Sigmoid colon (tissue), 7 donors: ENCODE results near the gene MEAF6. TPM values are rescaled to one million over a fixed set of nuclear protein-coding genes. Genes with fewer than 3 reads are reported as not detected.

ENCODE experiments used
- DNase-seq: peaks from one replicate; pipeline ENCODE4 v3.0.0-alpha.2; 2019
- H3K27ac ChIP-seq, 4 donors: fragments of 200-600 bp; sonication (generic); one replicate each; pipeline ENCODE4 v1.5.1; 2016 to 2019; ENCODE audit warnings: mild to moderate bottlenecking in 1 of 4
- H3K27me3 ChIP-seq, 3 donors: fragments of 200-600 bp; sonication (generic); one replicate each; pipeline ENCODE4 v1.5.1; 2019; ENCODE audit warnings: mild to moderate bottlenecking in 1 of 3
- H3K36me3 ChIP-seq, 4 donors: fragments of 200-600 bp; sonication (generic); one replicate each; pipeline ENCODE4 v1.5.1; 2016 to 2019
- H3K4me1 ChIP-seq, 4 donors: fragments of 200-600 bp; sonication (generic); one replicate each; pipeline ENCODE4 v1.5.1; 2017 to 2019
- H3K4me3 ChIP-seq, 4 donors: fragments of 200-600 bp; sonication (generic); one replicate each; pipeline ENCODE4 v1.5.1; 2017 to 2019; ENCODE audit warnings: mild to moderate bottlenecking in 2 of 4, moderate library complexity in 1 of 4
- H3K9me3 ChIP-seq, 4 donors: fragments of 200-600 bp in 3 of 4; sonication (generic) in 3 of 4; one replicate each; pipeline versions ENCODE4 v1.5.1 to v1.6.1; 2013 to 2019
- CTCF ChIP-seq, 4 experiments: fragments of 450-650 bp in 3 of 4; fragments of 200-600 bp in 1 of 4; IDR thresholded peaks; one replicate each; pipeline ENCODE4 v1.5.1; 2016 to 2019; ENCODE audit warnings: antibody characterized with exemption in 4 of 4, mild to moderate bottlenecking in 3 of 4, moderate library complexity in 2 of 4
- EP300 ChIP-seq, 4 donors: sonication (generic); formaldehyde crosslinking; IDR thresholded peaks; one replicate each; pipeline ENCODE4 v1.6.1; 2017; ENCODE audit warnings: antibody characterized with exemption in 4 of 4
- POLR2A ChIP-seq, 2 donors: fragments of 450-650 bp; IDR thresholded peaks; one replicate each; pipeline ENCODE4 v1.6.1; 2016; ENCODE audit warnings: antibody characterized with exemption in 2 of 2, mild to moderate bottlenecking in 2 of 2, moderate library complexity in 2 of 2
- POLR2AphosphoS5 ChIP-seq, 4 donors: sonication (generic); formaldehyde crosslinking; IDR thresholded peaks; one replicate each; pipeline ENCODE4 v1.6.1; 2017; ENCODE audit warnings: antibody characterized with exemption in 4 of 4
- WGBS, 2 donors: extraction: QIAGEN DNeasy Blood & Tissue Kit; methylation state at CpG; one replicate each; pipeline ENCODE4 v1.1.7; 2013; 5-methylcytosine and 5-hydroxymethylcytosine counted together
- intact Hi-C: fragments of 100-400 bp; cut with DNase I; formaldehyde crosslinking; loops from one replicate; pipeline ENCODE4 v1.15.1; 2023
- polyA plus RNA-seq, 3 donors: library from polyadenylated mRNA; stranded (reverse); fragments of 200-250 nt; gene quantifications; one replicate each; pipeline ENCODE4 v1.2.3, GENCODE V29; 2013
- total RNA-seq, 4 donors: library from RNA; depleted of rRNA; stranded (reverse); fragments of >200 nt; gene quantifications; one replicate each; pipeline ENCODE4 v1.1.0, GENCODE V29; 2016
- donor health status: healthy with polysubstance abuse.
- donor health status: Bipolar disorder and iron deficiency.
- donor health status: healthy.

The MEAF6 gene
- total and polyA plus RNA-seq, 7 donors, result 43.0 to 84.5 (median 64.0) TPM

DNA sequence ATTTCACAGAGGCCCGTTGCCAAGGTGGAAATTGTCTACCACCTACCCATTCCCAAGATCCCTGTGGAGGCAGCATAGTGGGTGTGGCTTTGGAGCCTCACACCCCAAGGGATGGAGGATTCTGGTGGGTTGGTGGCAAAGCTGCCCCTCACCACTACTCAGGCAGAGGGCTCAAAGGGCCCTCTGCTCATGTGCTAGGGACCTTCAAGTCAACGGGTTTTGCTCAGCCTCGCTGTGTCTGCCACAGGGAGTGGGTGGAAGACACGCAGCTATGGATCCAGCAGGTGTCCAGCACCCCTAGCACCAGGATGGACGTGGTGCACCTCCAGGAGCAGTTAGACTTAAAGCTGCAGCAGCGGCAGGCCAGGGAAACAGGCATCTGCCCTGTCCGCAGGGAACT is 44.5 kb upstream of the MEAF6 start:
- Histone ChIP-seq H3K9me3 (no peaks in the 10 kb centered on the region), H3K4me3 (no peak overlapping the region), H3K27ac (no peak overlapping the region), H3K4me1 (peaks cover 0 to 21% (median 16%) of the 10 kb centered on the region in 4 donors), H3K27me3 (no peaks in the 10 kb centered on the region), H3K36me3 (peaks cover 0 to 4% (median 0%) of the 10 kb centered on the region in 4 donors)
- TF ChIP-seq CTCF (IDR thresholded peaks at IDR 0.05), result no peak
- TF ChIP-seq POLR2A (IDR thresholded peaks at IDR 0.05), result no peak
- no peak for TF ChIP-seq EP300 (IDR thresholded peaks at IDR 0.05)
- DNase-seq, result no peak
- intact Hi-C loops, result loop anchor here (5.0 kb wide), 1 partner anchor 62 kb away; no protein-coding TSS in a partner anchor
- WGBS, 2 donors, result 88 to 89% methylated on average over 7 of the region's 7 CpGs

DNA sequence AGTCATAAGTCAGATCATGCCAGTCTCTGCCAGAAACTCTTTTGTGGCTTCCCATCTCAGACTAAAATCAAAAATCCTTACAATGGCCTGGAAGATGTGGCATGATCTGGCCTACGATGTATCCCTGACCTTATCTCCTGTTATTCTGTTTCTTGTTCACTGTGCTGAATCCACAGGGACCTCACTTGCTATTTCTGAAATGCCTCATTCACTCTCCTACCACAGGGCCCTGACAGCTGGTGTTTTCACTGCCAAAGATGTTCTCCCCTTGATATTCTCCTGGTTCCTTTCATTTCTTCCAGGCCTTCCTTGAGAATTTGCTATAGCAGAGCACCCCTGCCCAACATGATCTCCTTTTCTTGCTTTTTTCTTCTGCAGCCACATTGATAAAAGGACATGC is 43.8 kb upstream of the MEAF6 start:
- Histone ChIP-seq H3K4me3 (no peak overlapping the region), H3K4me1 (peaks cover 0 to 22% (median 19%) of the 10 kb centered on the region in 4 donors), H3K36me3 (peaks cover 0 to 4% (median 0%) of the 10 kb centered on the region in 4 donors), H3K27ac (no peak overlapping the region), H3K9me3 (no peaks in the 10 kb centered on the region), H3K27me3 (no peaks in the 10 kb centered on the region)
- no peak for DNase-seq
- TF ChIP-seq CTCF (IDR thresholded peaks at IDR 0.05), result no peak
- no peak for TF ChIP-seq POLR2A (IDR thresholded peaks at IDR 0.05)
- no peak for TF ChIP-seq POLR2AphosphoS5 (IDR thresholded peaks at IDR 0.05)
- TF ChIP-seq EP300 (IDR thresholded peaks at IDR 0.05), result no peak
- 92 to 96% methylated on average over 1 of the region's 1 CpG for WGBS, 2 donors
- intact Hi-C loops, result loop anchor here (5.0 kb wide), 1 partner anchor 61 kb away; no protein-coding TSS in a partner anchor

GRCh38 chr1:37557402-37557801 is 42.8 kb upstream of the MEAF6 start:
- H3K9me3 ChIP-seq, result no peaks in the 10 kb centered on the region
- H3K36me3 ChIP-seq, result peaks cover 0 to 5% (median 0%) of the 10 kb centered on the region in 4 donors
- TF ChIP-seq EP300 (IDR thresholded peaks at IDR 0.05), result no peak
- no peak for TF ChIP-seq POLR2A (IDR thresholded peaks at IDR 0.05)
- no peak for TF ChIP-seq CTCF (IDR thresholded peaks at IDR 0.05)
- no peak for TF ChIP-seq POLR2AphosphoS5 (IDR thresholded peaks at IDR 0.05)
- peak overlapping the region; percentile 28 to 48 (median 42) for H3K4me3 ChIP-seq
- H3K27me3 ChIP-seq, result no peaks in the 10 kb centered on the region
- intact Hi-C loops, result loop anchor here (5.0 kb wide), 1 partner anchor 60 kb away; no protein-coding TSS in a partner anchor
- WGBS, 2 donors, result 83 to 88% methylated on average over 3 of the region's 3 CpGs
- peak overlapping the region; percentile 60 to 77 (median 67) for H3K27ac ChIP-seq
- DNase-seq, result no peak
- peaks cover 0 to 32% (median 29%) of the 10 kb centered on the region in 4 donors for H3K4me1 ChIP-seq

DNA sequence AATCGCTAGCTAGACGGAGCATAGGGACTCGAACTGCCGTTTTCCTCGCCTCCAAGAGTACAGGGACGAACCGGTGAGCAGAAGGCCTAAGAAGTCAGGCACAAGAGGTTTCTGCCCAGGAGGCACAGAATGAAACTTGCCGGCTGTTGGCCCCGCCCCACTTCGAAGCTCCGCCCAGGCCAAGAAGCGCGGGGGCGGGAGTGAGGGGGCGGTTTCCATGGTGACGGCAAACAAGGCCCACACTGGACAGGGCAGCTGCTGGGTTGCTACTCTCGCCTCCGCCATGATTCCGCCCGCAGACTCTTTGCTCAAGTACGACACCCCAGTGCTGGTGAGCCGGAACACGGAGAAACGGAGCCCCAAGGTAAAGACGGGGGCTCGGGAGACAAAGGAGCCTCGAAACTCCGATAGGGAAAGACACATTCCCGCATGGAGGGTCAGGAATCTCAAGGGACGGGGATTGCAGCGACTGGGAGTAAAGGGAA is 42.2 kb upstream of the MEAF6 start, which contains the start of gene DNALI1:
Gene DNALI1, plus strand, starts transcription at position 229 of the 485 bp plus-strand sequence. Its CDS starts 55 bp downstream, at position 284.
- peak within 1 kb of the TSS; percentile 60 to 77 (median 67) for H3K27ac ChIP-seq
- TF ChIP-seq EP300 (IDR thresholded peaks at IDR 0.05) (no peak), POLR2A (IDR thresholded peaks at IDR 0.05) (no peak), CTCF (IDR thresholded peaks at IDR 0.05) (peak in 1 of 4 experiments; percentile 5), POLR2AphosphoS5 (IDR thresholded peaks at IDR 0.05) (peak in 3 of 4 donors; percentile 23 to 53 (median 46))
- H3K27me3 ChIP-seq, result no peaks in the 10 kb centered on the region
- intact Hi-C loops, result loop anchor here (5.0 kb wide), 1 partner anchor 59 kb away; no protein-coding TSS in a partner anchor
- peaks cover 0 to 39% (median 30%) of the 10 kb centered on the region in 4 donors for H3K4me1 ChIP-seq
- peaks cover 0 to 7% (median 0%) of the 10 kb centered on the region in 4 donors for H3K36me3 ChIP-seq
- 20 to 26% methylated on average over 31 of the region's 31 CpGs for WGBS, 2 donors
- H3K4me3 ChIP-seq, result peak within 1 kb of the TSS; percentile 28 to 48 (median 42)
- H3K9me3 ChIP-seq, result no peaks in the 10 kb centered on the region
- DNase-seq, result peak; percentile 96
